Progenitor cell of endocrine pancreas (in vitro differentiated cells): Measurements from ENCODE around the gene PCCA. TPM values are rescaled to one million over a fixed set of nuclear protein-coding genes. Genes with fewer than 3 reads are reported as not detected.

Source experiments
- DNase-seq: peaks from one replicate; pipeline ENCODE4 v3.0.0; 2021; ENCODE audit warnings: low spot score; ENCODE audit not compliant: unreplicated experiment
- H3K27ac Mint-ChIP-seq: 2 replicates; pipeline ENCODE4 v1.8.0; 2021; ENCODE audit warnings: mild to moderate bottlenecking, moderate library complexity, mixed read lengths
- H3K27me3 Mint-ChIP-seq: 2 replicates; pipeline ENCODE4 v1.8.0; 2021; ENCODE audit warnings: mixed read lengths
- H3K36me3 Mint-ChIP-seq: 2 replicates; pipeline ENCODE4 v1.8.0; 2022; ENCODE audit warnings: mixed read lengths; ENCODE audit not compliant: insufficient read depth
- H3K4me1 Mint-ChIP-seq: 2 replicates; pipeline ENCODE4 v1.8.0; 2021; ENCODE audit warnings: low read depth, mixed read lengths
- H3K4me3 Mint-ChIP-seq: 2 replicates; pipeline ENCODE4 v1.8.0; 2021; ENCODE audit warnings: low read depth, mild to moderate bottlenecking, moderate library complexity, mixed read lengths
- H3K9me3 Mint-ChIP-seq: 2 replicates; pipeline ENCODE4 v1.8.0; 2021; ENCODE audit warnings: low read depth, mixed read lengths
- CTCF ChIP-seq: fragments of 200-600 bp; sonication (generic); IDR thresholded peaks from one replicate; pipeline ENCODE4 v1.5.0; 2021; ENCODE audit warnings: antibody characterized with exemption, mild to moderate bottlenecking; ENCODE audit not compliant: unreplicated experiment
- total RNA-seq: library from RNA; stranded (reverse); gene quantifications from 2 replicates; pipeline ENCODE4 v1.2.1, GENCODE V29; 2021

The PCCA gene
- total RNA-seq, 1 donor from 2014 or later: 48.1 TPM

- H3K27ac Mint-ChIP-seq: no peak overlapping the region
- H3K4me3 Mint-ChIP-seq: no peak overlapping the region
- no peaks in the 10 kb centered on the region for H3K27me3 Mint-ChIP-seq
These were observed 114.9 kb downstream of the PCCA start for GRCh38 chr13:100203696-100204367.

GRCh38 chr13:100208002-100208401, 119.1 kb downstream of the PCCA start:
- no peak overlapping the region for H3K4me3 Mint-ChIP-seq
- no peaks in the 10 kb centered on the region for H3K27me3 Mint-ChIP-seq
- TF ChIP-seq CTCF: no peak
- DNase-seq: no peak
- peaks cover 8% of the 10 kb centered on the region for H3K9me3 Mint-ChIP-seq
- no peaks in the 10 kb centered on the region for H3K4me1 Mint-ChIP-seq
- peaks cover 19% of the 10 kb centered on the region for H3K36me3 Mint-ChIP-seq
- no peak overlapping the region for H3K27ac Mint-ChIP-seq

More at GRCh38 chr13:100203696-100204367, 114.9 kb downstream of the PCCA start:
- Mint-ChIP-seq H3K36me3 (peaks cover 4% of the 10 kb centered on the region), H3K9me3 (no peaks in the 10 kb centered on the region), H3K4me1 (no peaks in the 10 kb centered on the region)
- DNase-seq: no peak
- TF ChIP-seq CTCF: no peak

DNA sequence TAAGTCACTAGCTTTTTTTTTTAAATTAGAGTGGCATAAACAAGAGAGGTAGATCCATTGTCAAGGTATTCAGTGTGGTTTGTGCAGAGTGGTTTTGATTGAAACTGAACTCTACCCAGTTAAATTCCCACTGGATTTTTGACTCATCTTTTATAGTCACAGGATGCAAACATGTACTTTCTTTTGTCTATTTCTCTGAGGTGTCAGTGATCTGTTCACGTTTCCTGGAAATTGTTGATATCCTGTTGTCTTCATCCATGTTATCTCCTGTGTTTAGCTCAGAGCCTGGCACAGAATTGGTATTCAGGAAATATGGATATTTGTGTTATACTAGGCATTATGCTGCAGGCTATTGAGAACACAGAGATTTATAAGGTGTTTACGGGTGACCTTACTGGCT, 119.7 kb downstream of the PCCA start:
- Mint-ChIP-seq H3K27me3 (no peaks in the 10 kb centered on the region), H3K4me1 (no peaks in the 10 kb centered on the region), H3K9me3 (peaks cover 11% of the 10 kb centered on the region), H3K4me3 (no peak overlapping the region), H3K27ac (no peak overlapping the region), H3K36me3 (peaks cover 24% of the 10 kb centered on the region)
- no peak for DNase-seq
- TF ChIP-seq CTCF: no peak

GRCh38 chr13:100209857-100210825, 121.2 kb downstream of the PCCA start:
- Mint-ChIP-seq H3K4me1 (no peaks in the 10 kb centered on the region), H3K36me3 (peaks cover 33% of the 10 kb centered on the region), H3K27me3 (no peaks in the 10 kb centered on the region), H3K4me3 (no peak overlapping the region), H3K9me3 (peaks cover 11% of the 10 kb centered on the region), H3K27ac (no peak overlapping the region)
- TF ChIP-seq CTCF: no peak
- no peak for DNase-seq

GRCh38 chr13:100211016-100211710, 122.3 kb downstream of the PCCA start:
- no peak overlapping the region for H3K27ac Mint-ChIP-seq
- peaks cover 11% of the 10 kb centered on the region for H3K9me3 Mint-ChIP-seq
- H3K4me1 Mint-ChIP-seq: no peaks in the 10 kb centered on the region
- H3K4me3 Mint-ChIP-seq: no peak overlapping the region
- DNase-seq: no peak
- no peak for TF ChIP-seq CTCF
- H3K36me3 Mint-ChIP-seq: peaks cover 35% of the 10 kb centered on the region
- H3K27me3 Mint-ChIP-seq: no peaks in the 10 kb centered on the region
